T-helper 2 cell treated with Interferon-gamma antibody and Interleukin-4, amounts not matched to agents 5 μg/mL and 100 μg/mL, for 36 hours (primary cell): ENCODE measurements around the gene SLC25A18.

ENCODE experiments used
- DNase-seq: peaks from one replicate; pipeline ENCODE4 v3.0.0; 2021; ENCODE audit warnings: low spot score
- H3K27ac Mint-ChIP-seq: one replicate; pipeline ENCODE4 v1.8.0; 2021; ENCODE audit warnings: mild to moderate bottlenecking, mixed read lengths
- H3K27me3 Mint-ChIP-seq: one replicate; pipeline ENCODE4 v1.8.0; 2021; ENCODE audit warnings: low read depth, mixed read lengths
- H3K36me3 Mint-ChIP-seq: one replicate; pipeline ENCODE4 v1.8.0; 2021; ENCODE audit warnings: low read depth, mixed read lengths
- H3K4me1 Mint-ChIP-seq: one replicate; pipeline ENCODE4 v1.8.0; 2021; ENCODE audit warnings: low read depth, mixed read lengths
- H3K4me3 Mint-ChIP-seq: one replicate; pipeline ENCODE4 v1.8.0; 2022; ENCODE audit warnings: mild to moderate bottlenecking, moderate library complexity, mixed read lengths
- H3K9me3 Mint-ChIP-seq: one replicate; pipeline ENCODE4 v1.8.0; 2021; ENCODE audit warnings: mixed read lengths

Gene SLC25A18

DNA sequence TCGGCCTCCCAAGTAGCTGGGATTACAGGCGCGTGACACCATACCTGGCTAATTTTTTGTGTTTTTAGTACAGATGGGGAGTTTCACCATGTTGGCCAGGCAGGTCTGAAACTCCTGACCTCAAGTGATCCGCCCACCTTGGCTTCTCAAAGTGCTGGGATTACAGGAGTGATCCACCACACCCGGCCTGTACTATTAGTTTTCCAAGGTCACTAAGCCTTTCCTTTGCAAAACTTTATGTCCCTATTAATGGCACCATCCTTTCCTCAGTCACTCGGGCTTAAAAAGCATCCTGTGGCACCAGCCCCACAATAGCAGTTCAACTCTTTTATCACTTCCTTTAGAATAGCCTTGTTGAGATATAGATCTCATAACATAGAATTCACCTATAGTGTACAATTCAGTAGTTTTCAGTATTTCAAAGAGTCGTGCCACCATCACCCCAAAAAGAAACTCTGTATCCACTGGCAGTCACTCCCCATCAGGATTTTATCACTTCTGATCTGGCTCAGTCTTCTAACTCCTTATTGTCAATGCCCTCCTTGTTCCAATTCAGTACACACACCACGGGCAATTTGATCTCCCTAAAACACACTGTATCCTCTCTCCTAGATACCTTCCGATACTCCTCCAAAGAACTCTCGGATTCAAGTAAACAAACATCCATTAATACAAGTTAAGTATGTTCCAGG is 74.3 kb downstream of the SLC25A18 start:
- peaks cover 8% of the 10 kb centered on the region for H3K36me3 Mint-ChIP-seq
- H3K27ac Mint-ChIP-seq = peak overlapping the region; percentile 97
- H3K9me3 Mint-ChIP-seq = no peaks in the 10 kb centered on the region
- DNase-seq = no peak
- H3K4me3 Mint-ChIP-seq = peak overlapping the region; percentile 91
- no peaks in the 10 kb centered on the region for H3K27me3 Mint-ChIP-seq
- peaks cover 17% of the 10 kb centered on the region for H3K4me1 Mint-ChIP-seq

GRCh38 chr22:17638182-17638431 is 74.8 kb downstream of the SLC25A18 start:
- Mint-ChIP-seq H3K27ac (peak overlapping the region; percentile 97), H3K27me3 (no peaks in the 10 kb centered on the region), H3K9me3 (no peaks in the 10 kb centered on the region), H3K36me3 (peaks cover 11% of the 10 kb centered on the region), H3K4me1 (peaks cover 19% of the 10 kb centered on the region), H3K4me3 (peak overlapping the region; percentile 91)
- DNase-seq = no peak

GRCh38 chr22:17638432-17639246 is 75.3 kb downstream of the SLC25A18 start, which contains the start of gene BCL2L13:
BCL2L13 (plus strand) TSS chr22:17638757; CDS start chr22:17655712, 16,955 bp downstream.
- Mint-ChIP-seq H3K36me3 (peaks cover 11% of the 10 kb centered on the region), H3K9me3 (no peaks in the 10 kb centered on the region), H3K27ac (peak within 1 kb of the TSS; percentile 97), H3K4me3 (peak within 1 kb of the TSS; percentile 91), H3K27me3 (no peaks in the 10 kb centered on the region), H3K4me1 (peaks cover 19% of the 10 kb centered on the region)
- DNase-seq = peak; percentile 90

DNA sequence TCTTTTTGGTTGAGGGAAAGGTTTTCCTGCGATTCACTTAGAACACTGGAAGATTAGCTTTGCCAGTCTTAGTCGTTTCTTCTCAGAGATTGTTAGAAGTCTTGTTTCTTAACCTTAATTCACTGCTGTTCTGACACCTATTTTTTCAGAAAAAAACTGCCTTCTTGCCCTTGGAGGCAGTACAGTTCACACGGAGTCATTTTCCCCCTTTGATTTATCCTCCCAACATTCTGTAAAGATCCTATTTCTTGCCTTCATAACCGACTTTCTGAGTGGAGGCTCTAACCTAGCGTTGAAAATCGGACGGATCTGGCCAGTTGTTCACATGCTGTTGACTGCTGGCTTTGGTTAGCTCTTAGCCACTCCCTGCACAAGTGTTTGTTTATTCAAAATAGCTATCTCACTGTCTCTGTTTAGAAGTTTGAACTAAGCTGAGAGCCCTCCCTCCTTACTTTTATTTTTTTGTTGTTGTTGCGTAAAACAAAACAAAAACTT is 76.0 kb downstream of the SLC25A18 start:
- Mint-ChIP-seq H3K4me3 (peak overlapping the region; percentile 91), H3K4me1 (peaks cover 19% of the 10 kb centered on the region), H3K9me3 (no peaks in the 10 kb centered on the region), H3K36me3 (peaks cover 11% of the 10 kb centered on the region), H3K27me3 (no peaks in the 10 kb centered on the region), H3K27ac (peak overlapping the region; percentile 97)
- DNase-seq = no peak
